RWPE1 (cell line): ENCODE measurements around the gene GLYR1.

ENCODE experiments used
- CTCF ChIA-PET: fragments of 350-600 bp; sonication (Branson Sonifier 250); formaldehyde crosslinking; extraction: SDS; loops from one replicate; lab custom pipeline; 2021; lab: Yijun Ruan, JAX
- POLR2A ChIA-PET: fragments of 400-600 bp; formaldehyde crosslinking; extraction: SDS; loops from one replicate; lab custom pipeline; 2020; ENCODE audit warnings: antibody characterized with exemption; ENCODE audit not compliant: low non-redundant PET; lab: Yijun Ruan, JAX
- DNase-seq: peaks from one replicate; pipeline ENCODE4 v3.0.0; 2012; ENCODE audit warnings: low spot score
- H3K27ac ChIP-seq: fragments of 450-650 bp; 2 replicates; pipeline ENCODE4 v1.5.1; 2017
- CTCF ChIP-seq: fragments of 450-650 bp; conservative IDR thresholded peaks from 2 replicates; pipeline ENCODE4 v1.5.1; 2017; ENCODE audit warnings: low read depth, mild to moderate bottlenecking

The GLYR1 gene

GRCh38 chr16:4831616-4832015 is 15.5 kb downstream of the GLYR1 start:
- ChIA-PET POLR2A (no interaction called here), CTCF (no interaction called here)
- no peak for TF ChIP-seq CTCF
- DNase-seq = no peak
- no peak overlapping the region for H3K27ac ChIP-seq

GRCh38 chr16:4830408-4830807 is 16.7 kb downstream of the GLYR1 start:
- ChIA-PET CTCF (interaction anchor here (0.7 kb wide), 1 partner anchor 111 kb away, joined by 3 read pairs; no protein-coding TSS in a partner anchor), POLR2A (no interaction called here)
- peak overlapping the region; percentile 16; the same call in 1 of the 2 replicates for H3K27ac ChIP-seq
- TF ChIP-seq CTCF = no peak
- DNase-seq = no peak

- ChIA-PET CTCF (interaction anchor here (0.6 kb wide), 1 partner anchor 56 kb away, joined by 3 read pairs; no protein-coding TSS in a partner anchor), POLR2A (no interaction called here)
- DNase-seq = no peak
- TF ChIP-seq CTCF = no peak
- no peak overlapping the region for H3K27ac ChIP-seq
These were observed 18.3 kb downstream of the GLYR1 start for GRCh38 chr16:4828567-4829321.

GRCh38 chr16:4826980-4827379 is 20.1 kb downstream of the GLYR1 start:
- H3K27ac ChIP-seq = no peak overlapping the region
- no peak for DNase-seq
- ChIA-PET CTCF (no interaction called here), POLR2A (no interaction called here)
- TF ChIP-seq CTCF = no peak

- CTCF ChIA-PET = no interaction called here
- TF ChIP-seq CTCF = no peak
- no peak for DNase-seq
- no peak overlapping the region for H3K27ac ChIP-seq
- POLR2A ChIA-PET = no interaction called here
These were observed 20.6 kb downstream of the GLYR1 start for GRCh38 chr16:4826526-4826925.

GRCh38 chr16:4825196-4825595 is 21.9 kb downstream of the GLYR1 start:
- DNase-seq = no peak
- no peak overlapping the region for H3K27ac ChIP-seq
- TF ChIP-seq CTCF = no peak
- ChIA-PET POLR2A (no interaction called here), CTCF (no interaction called here)
